ENCODE measurements around the gene NRXN3.

DNA sequence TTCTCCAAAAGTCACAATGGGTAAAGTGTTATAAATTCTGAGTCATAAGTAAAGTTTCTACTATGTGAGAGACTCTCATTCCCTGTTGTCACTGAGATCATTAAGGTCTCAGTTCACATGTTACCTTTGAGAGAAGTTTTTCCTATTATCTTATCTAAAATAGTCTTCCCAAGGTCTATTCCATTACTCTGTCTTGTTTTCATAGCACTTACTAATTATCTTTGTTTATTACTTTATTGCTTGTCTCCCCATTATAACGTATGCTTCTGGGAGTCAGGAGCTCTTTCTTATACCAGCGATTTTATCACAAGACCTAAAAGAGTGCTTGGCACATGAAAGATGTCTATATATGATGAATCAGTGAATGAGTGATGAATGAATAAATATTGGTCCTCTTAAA is 1039.2 kb downstream of the NRXN3 start:
- TF ChIP-seq EZH2 (IDR thresholded peaks at IDR 0.05; ENCODE audit: low read depth, unreplicated experiment) = no peak
- no peak for TF ChIP-seq CTCF (conservative IDR thresholded peaks at IDR 0.05; ENCODE audit: low read depth in 2 of 2)

Data from GM23338 (cell line).